ENCODE data around the gene CCDC117. TPM values are rescaled to one million over a fixed set of nuclear protein-coding genes. Genes with fewer than 3 reads are reported as not detected.

CCDC117 gene
- polyA plus RNA-seq, 1 donor: 21.3 TPM

DNA sequence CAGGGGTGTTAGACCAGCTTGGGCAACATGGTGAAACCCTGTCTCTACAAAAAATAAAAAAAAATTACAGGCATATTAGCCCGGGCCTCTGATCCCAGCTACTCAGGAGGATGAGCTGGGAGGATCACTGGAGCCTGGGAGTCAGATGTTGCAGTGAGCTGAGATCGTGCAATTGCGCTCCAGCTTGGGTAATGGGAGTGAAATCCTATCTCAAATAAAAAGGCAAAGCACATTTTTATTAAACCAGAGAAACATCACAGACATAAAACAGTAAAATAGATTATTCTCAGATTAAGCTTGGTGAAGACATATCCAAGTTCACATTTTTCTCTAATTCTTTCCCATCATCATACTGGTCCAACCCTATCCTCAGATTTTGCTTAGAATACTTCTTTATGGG lies 57.9 kb downstream of the CCDC117 start:
- DNase-seq: no peak

- DNase-seq: no peak
Measured at GRCh38 chr22:28831140-28832072, 58.9 kb downstream of the CCDC117 start.

DNA sequence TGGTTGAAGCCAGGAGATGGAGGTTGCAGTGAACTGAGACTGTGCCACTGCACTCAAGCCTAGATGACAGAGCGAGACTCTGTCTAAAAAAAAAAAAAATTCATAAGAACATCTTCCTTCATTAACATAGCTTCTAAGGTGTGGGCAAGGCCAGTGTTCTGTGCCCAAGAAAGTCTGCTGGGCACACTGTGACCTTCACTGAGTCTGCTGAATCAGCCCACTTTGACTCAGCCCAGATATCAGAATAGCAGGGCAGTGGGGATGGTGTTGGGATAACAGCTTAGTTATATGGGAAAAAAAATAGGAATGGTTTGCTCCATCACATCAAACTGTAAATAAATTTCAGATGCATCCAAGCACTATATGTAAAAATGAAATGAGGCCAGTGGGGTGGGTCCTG lies 60.2 kb downstream of the CCDC117 start:
- no peak for DNase-seq

DNA sequence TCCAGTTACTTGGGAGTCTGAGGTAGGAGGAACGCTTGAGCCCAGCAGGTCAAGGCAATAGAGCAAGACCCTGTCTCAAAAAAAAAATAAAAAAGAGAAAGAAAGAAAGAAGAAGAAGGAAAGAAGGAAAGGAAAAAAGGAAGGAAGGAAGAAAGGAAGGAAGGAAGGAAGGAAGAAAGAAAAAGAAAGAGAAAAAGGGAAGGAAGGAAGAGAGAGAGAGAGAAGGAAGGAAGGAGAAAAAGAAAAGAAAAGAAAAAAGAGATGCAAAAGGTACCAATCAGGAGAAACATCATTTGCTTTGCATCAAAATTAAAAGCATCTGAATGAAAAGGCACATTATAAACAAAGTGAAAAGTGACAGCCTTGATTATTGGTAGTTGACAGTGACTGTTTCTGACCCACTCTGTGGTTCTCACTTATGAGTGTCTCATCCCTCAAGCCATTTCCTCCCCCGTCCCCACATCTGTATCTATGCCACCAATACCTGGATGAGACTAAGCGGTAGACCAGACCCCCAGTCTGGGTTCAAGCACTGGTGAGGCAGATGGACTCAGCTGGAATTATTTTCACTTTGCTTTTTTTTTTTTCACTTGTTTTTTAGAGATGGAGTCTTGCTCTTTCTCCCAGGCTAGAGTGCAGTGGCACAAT lies 60.9 kb downstream of the CCDC117 start:
- no peak for DNase-seq

DNA sequence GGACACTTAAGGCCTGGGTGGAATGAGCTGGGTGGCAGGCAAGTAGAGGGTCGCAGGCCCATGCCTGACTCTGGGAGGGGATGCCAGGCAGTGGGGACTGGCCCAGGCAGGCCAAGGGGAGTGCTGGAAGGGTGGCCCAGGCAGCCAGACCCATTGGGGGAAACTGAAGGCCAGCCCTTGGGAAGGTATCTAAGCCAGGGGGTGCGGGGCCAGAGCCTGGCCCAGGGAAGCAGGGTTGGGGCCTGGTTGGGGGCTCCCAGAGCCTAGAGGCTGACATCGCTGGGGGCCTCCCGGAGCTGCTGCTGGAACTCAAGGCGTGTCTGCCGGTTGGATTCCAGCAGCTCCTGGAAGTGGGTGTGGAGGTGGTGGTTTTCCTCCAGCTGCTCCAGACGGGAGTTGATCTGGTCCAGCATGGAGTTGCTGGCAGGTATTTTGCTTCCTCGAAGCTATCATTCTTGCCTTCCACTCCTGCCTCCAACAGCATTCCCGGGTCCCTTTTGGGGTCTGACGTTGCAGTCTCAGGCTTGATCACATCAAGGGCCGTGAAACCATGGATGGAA lies 63.2 kb downstream of the CCDC117 start:
- no peak for DNase-seq

- DNase-seq: no peak
Measured at GRCh38 chr22:28837640-28838039, 65.1 kb downstream of the CCDC117 start.

Other genes with a start within 250 kb of the CCDC117 start
- gene TTC28, start 92.9 kb upstream of the CCDC117 start, polyA plus RNA-seq (ENCODE audit: insufficient read length): 30.7 TPM
- 7.0 TPM for gene CHEK2, start 30.9 kb upstream of the CCDC117 start, polyA plus RNA-seq (ENCODE audit: insufficient read length)
- gene HSCB, start 30.7 kb upstream of the CCDC117 start, polyA plus RNA-seq (ENCODE audit: insufficient read length): 23.2 TPM
- 50.4 TPM for gene XBP1, start 27.9 kb downstream of the CCDC117 start, polyA plus RNA-seq (ENCODE audit: insufficient read length)
- gene ZNRF3, start 110.9 kb downstream of the CCDC117 start, polyA plus RNA-seq (ENCODE audit: insufficient read length): 11.7 TPM

All from hindlimb muscle (tissue), 1 donor.